Measurements from ENCODE around the gene MLIP. TPM values are rescaled to one million over a fixed set of nuclear protein-coding genes. Genes with fewer than 3 reads are reported as not detected.

The MLIP gene
- total RNA-seq, 1 experiment from 2014 or later: not detected

- H3K4me3 Mint-ChIP-seq: no peak overlapping the region
- peaks cover 3% of the 10 kb centered on the region for H3K9me3 Mint-ChIP-seq
- POLR2A ChIA-PET: no interaction called here
Observed at GRCh38 chr6:54254886-54255285, 143.6 kb downstream of the MLIP start.

GRCh38 chr6:54255886-54256285 is 144.6 kb downstream of the MLIP start:
- POLR2A ChIA-PET: no interaction called here
- DNase-seq (ENCODE audit: low spot score): no peak
- TF ChIP-seq RELA (CRISPR knock-in tag; IDR thresholded peaks at IDR 0.05; ENCODE audit: borderline replicate concordance): no peak
- TF ChIP-seq, protein P1, sequence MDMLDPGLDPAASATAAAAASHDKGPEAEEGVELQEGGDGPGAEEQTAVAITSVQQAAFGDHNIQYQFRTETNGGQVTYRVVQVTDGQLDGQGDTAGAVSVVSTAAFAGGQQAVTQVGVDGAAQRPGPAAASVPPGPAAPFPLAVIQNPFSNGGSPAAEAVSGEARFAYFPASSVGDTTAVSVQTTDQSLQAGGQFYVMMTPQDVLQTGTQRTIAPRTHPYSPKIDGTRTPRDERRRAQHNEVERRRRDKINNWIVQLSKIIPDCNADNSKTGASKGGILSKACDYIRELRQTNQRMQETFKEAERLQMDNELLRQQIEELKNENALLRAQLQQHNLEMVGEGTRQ (CRISPR knock-in tag; IDR thresholded peaks at IDR 0.05): no peak
- TF ChIP-seq, protein P2, sequence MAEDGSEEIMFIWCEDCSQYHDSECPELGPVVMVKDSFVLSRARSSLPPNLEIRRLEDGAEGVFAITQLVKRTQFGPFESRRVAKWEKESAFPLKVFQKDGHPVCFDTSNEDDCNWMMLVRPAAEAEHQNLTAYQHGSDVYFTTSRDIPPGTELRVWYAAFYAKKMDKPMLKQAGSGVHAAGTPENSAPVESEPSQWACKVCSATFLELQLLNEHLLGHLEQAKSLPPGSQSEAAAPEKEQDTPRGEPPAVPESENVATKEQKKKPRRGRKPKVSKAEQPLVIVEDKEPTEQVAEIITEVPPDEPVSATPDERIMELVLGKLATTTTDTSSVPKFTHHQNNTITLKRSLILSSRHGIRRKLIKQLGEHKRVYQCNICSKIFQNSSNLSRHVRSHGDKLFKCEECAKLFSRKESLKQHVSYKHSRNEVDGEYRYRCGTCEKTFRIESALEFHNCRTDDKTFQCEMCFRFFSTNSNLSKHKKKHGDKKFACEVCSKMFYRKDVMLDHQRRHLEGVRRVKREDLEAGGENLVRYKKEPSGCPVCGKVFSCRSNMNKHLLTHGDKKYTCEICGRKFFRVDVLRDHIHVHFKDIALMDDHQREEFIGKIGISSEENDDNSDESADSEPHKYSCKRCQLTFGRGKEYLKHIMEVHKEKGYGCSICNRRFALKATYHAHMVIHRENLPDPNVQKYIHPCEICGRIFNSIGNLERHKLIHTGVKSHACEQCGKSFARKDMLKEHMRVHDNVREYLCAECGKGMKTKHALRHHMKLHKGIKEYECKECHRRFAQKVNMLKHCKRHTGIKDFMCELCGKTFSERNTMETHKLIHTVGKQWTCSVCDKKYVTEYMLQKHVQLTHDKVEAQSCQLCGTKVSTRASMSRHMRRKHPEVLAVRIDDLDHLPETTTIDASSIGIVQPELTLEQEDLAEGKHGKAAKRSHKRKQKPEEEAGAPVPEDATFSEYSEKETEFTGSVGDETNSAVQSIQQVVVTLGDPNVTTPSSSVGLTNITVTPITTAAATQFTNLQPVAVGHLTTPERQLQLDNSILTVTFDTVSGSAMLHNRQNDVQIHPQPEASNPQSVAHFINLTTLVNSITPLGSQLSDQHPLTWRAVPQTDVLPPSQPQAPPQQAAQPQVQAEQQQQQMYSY (CRISPR knock-in tag; IDR thresholded peaks at IDR 0.05): no peak
- H3K36me3 Mint-ChIP-seq: no peaks in the 10 kb centered on the region
- CTCF ChIA-PET: interaction anchor here (1.3 to 2.4 kb wide), 3 partner anchors 11 to 270 kb away, joined by 3 to 7 read pairs (median 6); no protein-coding TSS in a partner anchor
- peaks cover 2% of the 10 kb centered on the region for H3K27me3 Mint-ChIP-seq (ENCODE audit: low read depth)
- no peak overlapping the region for H3K27ac Mint-ChIP-seq
- H3K9me3 Mint-ChIP-seq: no peaks in the 10 kb centered on the region; the same call in 1 of the 2 replicates
- no peak overlapping the region for H3K4me3 Mint-ChIP-seq
- no peak for ATAC-seq
- peaks cover 15% of the 10 kb centered on the region for H3K4me1 Mint-ChIP-seq

More at GRCh38 chr6:54254886-54255285, 143.6 kb downstream of the MLIP start:
- no peak overlapping the region for H3K27ac Mint-ChIP-seq
- no peaks in the 10 kb centered on the region for H3K36me3 Mint-ChIP-seq
- no peak for TF ChIP-seq HMGA2 (CRISPR knock-in tag; IDR thresholded peaks at IDR 0.05)
- TF ChIP-seq ZNF396 (CRISPR knock-in tag; IDR thresholded peaks at IDR 0.05; ENCODE audit: borderline replicate concordance): no peak
- no peak for TF ChIP-seq ELF4 (CRISPR knock-in tag; IDR thresholded peaks at IDR 0.05; ENCODE audit: low read depth)
- no peak for TF ChIP-seq FOXP1 (CRISPR knock-in tag; IDR thresholded peaks at IDR 0.05; ENCODE audit: borderline replicate concordance)
- TF ChIP-seq NFATC4 (CRISPR knock-in tag; IDR thresholded peaks at IDR 0.05): no peak
- no peak for TF ChIP-seq PREB (CRISPR knock-in tag; IDR thresholded peaks at IDR 0.05; ENCODE audit: borderline replicate concordance)
- TF ChIP-seq, protein P3, sequence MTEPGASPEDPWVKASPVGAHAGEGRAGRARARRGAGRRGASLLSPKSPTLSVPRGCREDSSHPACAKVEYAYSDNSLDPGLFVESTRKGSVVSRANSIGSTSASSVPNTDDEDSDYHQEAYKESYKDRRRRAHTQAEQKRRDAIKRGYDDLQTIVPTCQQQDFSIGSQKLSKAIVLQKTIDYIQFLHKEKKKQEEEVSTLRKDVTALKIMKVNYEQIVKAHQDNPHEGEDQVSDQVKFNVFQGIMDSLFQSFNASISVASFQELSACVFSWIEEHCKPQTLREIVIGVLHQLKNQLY (CRISPR knock-in tag; IDR thresholded peaks at IDR 0.05): no peak
- CTCF ChIA-PET: interaction anchor here (2.4 kb wide), 1 partner anchor 12 kb away, joined by 6 read pairs; no protein-coding TSS in a partner anchor
- H3K4me1 Mint-ChIP-seq: peaks cover 14% of the 10 kb centered on the region
- ATAC-seq (no peak), DNase-seq (ENCODE audit: low spot score) (no peak)
- no peaks in the 10 kb centered on the region for H3K27me3 Mint-ChIP-seq (ENCODE audit: low read depth)

DNA sequence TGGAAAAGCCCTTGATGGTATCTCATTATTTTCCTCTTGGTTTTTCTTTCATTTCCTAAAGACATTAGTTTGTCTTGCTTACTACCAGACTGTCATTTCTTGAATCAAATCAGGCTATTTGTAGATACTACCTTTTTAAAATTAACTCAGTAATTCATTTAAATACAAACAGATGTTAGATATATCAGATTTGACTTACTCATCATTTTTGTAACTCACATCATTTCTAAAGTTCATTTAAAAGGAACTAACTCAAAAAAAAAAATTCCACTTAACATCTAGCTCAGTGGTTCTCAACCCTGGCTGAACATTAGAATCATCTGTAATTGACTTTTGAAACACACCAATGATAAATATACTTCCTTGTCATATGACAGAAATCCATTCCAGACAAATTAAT is 148.8 kb downstream of the MLIP start:
- Mint-ChIP-seq H3K4me1 (peaks cover 33% of the 10 kb centered on the region), H3K27me3 (ENCODE audit: low read depth) (peaks cover 25% of the 10 kb centered on the region), H3K36me3 (no peaks in the 10 kb centered on the region), H3K9me3 (no peaks in the 10 kb centered on the region), H3K4me3 (no peak overlapping the region), H3K27ac (no peak overlapping the region)
- ChIA-PET POLR2A (no interaction called here), CTCF (no interaction called here)
- ATAC-seq (no peak), DNase-seq (ENCODE audit: low spot score) (no peak)
- TF ChIP-seq, protein P4, sequence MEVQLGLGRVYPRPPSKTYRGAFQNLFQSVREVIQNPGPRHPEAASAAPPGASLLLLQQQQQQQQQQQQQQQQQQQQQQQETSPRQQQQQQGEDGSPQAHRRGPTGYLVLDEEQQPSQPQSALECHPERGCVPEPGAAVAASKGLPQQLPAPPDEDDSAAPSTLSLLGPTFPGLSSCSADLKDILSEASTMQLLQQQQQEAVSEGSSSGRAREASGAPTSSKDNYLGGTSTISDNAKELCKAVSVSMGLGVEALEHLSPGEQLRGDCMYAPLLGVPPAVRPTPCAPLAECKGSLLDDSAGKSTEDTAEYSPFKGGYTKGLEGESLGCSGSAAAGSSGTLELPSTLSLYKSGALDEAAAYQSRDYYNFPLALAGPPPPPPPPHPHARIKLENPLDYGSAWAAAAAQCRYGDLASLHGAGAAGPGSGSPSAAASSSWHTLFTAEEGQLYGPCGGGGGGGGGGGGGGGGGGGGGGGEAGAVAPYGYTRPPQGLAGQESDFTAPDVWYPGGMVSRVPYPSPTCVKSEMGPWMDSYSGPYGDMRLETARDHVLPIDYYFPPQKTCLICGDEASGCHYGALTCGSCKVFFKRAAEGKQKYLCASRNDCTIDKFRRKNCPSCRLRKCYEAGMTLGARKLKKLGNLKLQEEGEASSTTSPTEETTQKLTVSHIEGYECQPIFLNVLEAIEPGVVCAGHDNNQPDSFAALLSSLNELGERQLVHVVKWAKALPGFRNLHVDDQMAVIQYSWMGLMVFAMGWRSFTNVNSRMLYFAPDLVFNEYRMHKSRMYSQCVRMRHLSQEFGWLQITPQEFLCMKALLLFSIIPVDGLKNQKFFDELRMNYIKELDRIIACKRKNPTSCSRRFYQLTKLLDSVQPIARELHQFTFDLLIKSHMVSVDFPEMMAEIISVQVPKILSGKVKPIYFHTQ (CRISPR knock-in tag; IDR thresholded peaks at IDR 0.05): no peak
- TF ChIP-seq ZNF416 (CRISPR knock-in tag; IDR thresholded peaks at IDR 0.05) (no peak), ZNF317 (CRISPR knock-in tag; IDR thresholded peaks at IDR 0.05; ENCODE audit: borderline replicate concordance, low read depth) (no peak), FOXP4 (CRISPR knock-in tag; IDR thresholded peaks at IDR 0.05) (no peak), SP1 (CRISPR knock-in tag; conservative IDR thresholded peaks at IDR 0.05) (no peak), NR3C1 (CRISPR knock-in tag; conservative IDR thresholded peaks at IDR 0.05; ENCODE audit: low read depth) (no peak), JUN (CRISPR knock-in tag; IDR thresholded peaks at IDR 0.05) (no peak)
- TF ChIP-seq, protein P5, sequence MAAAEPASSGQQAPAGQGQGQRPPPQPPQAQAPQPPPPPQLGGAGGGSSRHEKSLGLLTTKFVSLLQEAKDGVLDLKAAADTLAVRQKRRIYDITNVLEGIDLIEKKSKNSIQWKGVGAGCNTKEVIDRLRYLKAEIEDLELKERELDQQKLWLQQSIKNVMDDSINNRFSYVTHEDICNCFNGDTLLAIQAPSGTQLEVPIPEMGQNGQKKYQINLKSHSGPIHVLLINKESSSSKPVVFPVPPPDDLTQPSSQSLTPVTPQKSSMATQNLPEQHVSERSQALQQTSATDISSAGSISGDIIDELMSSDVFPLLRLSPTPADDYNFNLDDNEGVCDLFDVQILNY (CRISPR knock-in tag; IDR thresholded peaks at IDR 0.05): no peak
- TF ChIP-seq, protein P6, sequence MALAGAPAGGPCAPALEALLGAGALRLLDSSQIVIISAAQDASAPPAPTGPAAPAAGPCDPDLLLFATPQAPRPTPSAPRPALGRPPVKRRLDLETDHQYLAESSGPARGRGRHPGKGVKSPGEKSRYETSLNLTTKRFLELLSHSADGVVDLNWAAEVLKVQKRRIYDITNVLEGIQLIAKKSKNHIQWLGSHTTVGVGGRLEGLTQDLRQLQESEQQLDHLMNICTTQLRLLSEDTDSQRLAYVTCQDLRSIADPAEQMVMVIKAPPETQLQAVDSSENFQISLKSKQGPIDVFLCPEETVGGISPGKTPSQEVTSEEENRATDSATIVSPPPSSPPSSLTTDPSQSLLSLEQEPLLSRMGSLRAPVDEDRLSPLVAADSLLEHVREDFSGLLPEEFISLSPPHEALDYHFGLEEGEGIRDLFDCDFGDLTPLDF (CRISPR knock-in tag; IDR thresholded peaks at IDR 0.05): no peak
